Spinal cord (tissue), 10 donors: ENCODE data around the gene COG8. TPM values are rescaled to one million over a fixed set of nuclear protein-coding genes. Genes with fewer than 3 reads are reported as not detected.
"Not testable (repeated sequence)": the region's sequence is repeated elsewhere in the genome, so short reads cannot be mapped to it uniquely, and the experiment has no call there.

ENCODE experiments used
- DNase-seq, 6 donors: peaks; one replicate each; pipeline versions ENCODE4 v3.0.0 to v3.0.0-alpha.2; 2013 to 2015; ENCODE audit warnings: low spot score in 6 of 6, low read depth in 4 of 6
- H3K27ac ChIP-seq: one replicate; pipeline ENCODE4 v1.5.1; 2013; ENCODE audit warnings: low read depth, low read length, control low read depth
- H3K27me3 ChIP-seq: one replicate; pipeline ENCODE4 v1.6.1; 2013; ENCODE audit warnings: low read length; ENCODE audit not compliant: control insufficient read depth, insufficient read depth
- H3K36me3 ChIP-seq: one replicate; pipeline ENCODE4 v1.6.1; 2013; ENCODE audit warnings: low read length; ENCODE audit not compliant: control insufficient read depth, insufficient read depth
- H3K4me1 ChIP-seq: one replicate; pipeline ENCODE4 v1.6.1; 2013; ENCODE audit warnings: low read length; ENCODE audit not compliant: control insufficient read depth, insufficient read depth
- H3K4me3 ChIP-seq: one replicate; pipeline ENCODE4 v1.5.1; 2013; ENCODE audit warnings: low read depth, low read length, control low read depth
- H3K9me3 ChIP-seq: one replicate; pipeline ENCODE4 v1.6.1; 2013; ENCODE audit warnings: low read length; ENCODE audit not compliant: control insufficient read depth, insufficient read depth
- WGBS: methylation state at CpG from one replicate; pipeline ENCODE4 v1.1.5; 2013; ENCODE audit warnings: missing lambda C conversion rate; ENCODE audit not compliant: insufficient coverage; 5-methylcytosine and 5-hydroxymethylcytosine counted together
- polyA plus RNA-seq, 2 donors: library from polyadenylated mRNA; unstranded; fragments of 120-200 nt; gene quantifications; one replicate each; pipeline ENCODE4 v1.2.1, GENCODE V29; 2013; ENCODE audit not compliant: insufficient read length in 2 of 2
- total RNA-seq, 2 donors: library from RNA; depleted of rRNA in 1 of 2; stranded (reverse); fragments of 120-200 nt in 1 of 2; fragments of >200 nt in 1 of 2; gene quantifications; one replicate each; pipeline versions ENCODE4 v1.2.3 to v1.2.4, GENCODE V29; 2013 to 2014
- donor health status: healthy.

The COG8 gene
- total and polyA plus RNA-seq, 4 donors: 31.5 to 41.6 (median 37.1) TPM

DNA sequence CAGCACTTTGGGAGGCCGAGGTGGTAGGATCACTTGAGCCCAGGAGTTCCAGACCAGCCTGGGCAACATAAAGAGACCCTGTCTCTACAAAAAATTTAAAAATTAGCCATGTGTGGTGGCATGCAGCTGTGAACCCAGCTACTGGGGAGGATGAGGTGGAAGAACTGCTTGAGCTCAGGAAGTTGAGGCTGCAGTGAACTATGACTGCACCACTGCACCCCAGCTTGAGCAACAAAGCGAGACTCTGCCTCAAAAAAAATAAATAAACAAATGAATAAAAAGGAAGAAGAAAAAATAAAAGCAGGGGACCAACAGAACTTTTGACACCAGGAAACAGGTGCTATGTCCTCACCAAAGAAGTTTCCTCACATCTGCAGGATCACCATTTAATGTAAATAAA lies 32.2 kb upstream of the COG8 start:
- DNase-seq: no peak
- H3K27ac ChIP-seq: no peak overlapping the region
- H3K36me3 ChIP-seq: peaks cover 66% of the 10 kb centered on the region
- no peak overlapping the region for H3K4me3 ChIP-seq
- no peaks in the 10 kb centered on the region for H3K4me1 ChIP-seq
- no peaks in the 10 kb centered on the region for H3K9me3 ChIP-seq
- no CpG with 5 or more reads among the region's 2 CpGs for WGBS
- no peaks in the 10 kb centered on the region for H3K27me3 ChIP-seq

GRCh38 chr16:69368866-69369265 lies 29.5 kb upstream of the COG8 start:
- 94% methylated on average over 1 of the region's 4 CpGs for WGBS
- Histone ChIP-seq H3K36me3 (peaks cover 77% of the 10 kb centered on the region), H3K27ac (no peak overlapping the region), H3K4me3 (no peak overlapping the region), H3K9me3 (no peaks in the 10 kb centered on the region), H3K27me3 (no peaks in the 10 kb centered on the region), H3K4me1 (no peaks in the 10 kb centered on the region)
- no peak for DNase-seq

- H3K4me1 ChIP-seq: no peaks in the 10 kb centered on the region
- H3K36me3 ChIP-seq: peaks cover 73% of the 10 kb centered on the region
- 94% methylated on average over 7 of the region's 7 CpGs for WGBS
Observed at GRCh38 chr16:69367980-69368379, 28.6 kb upstream of the COG8 start.

GRCh38 chr16:69366431-69366830 lies 27.1 kb upstream of the COG8 start:
- Histone ChIP-seq H3K4me1 (no peaks in the 10 kb centered on the region), H3K36me3 (peaks cover 70% of the 10 kb centered on the region), H3K27me3 (no peaks in the 10 kb centered on the region), H3K4me3 (no peak overlapping the region), H3K27ac (no peak overlapping the region), H3K9me3 (no peaks in the 10 kb centered on the region)
- no peak for DNase-seq
- no CpG with 5 or more reads among the region's 7 CpGs for WGBS

More at GRCh38 chr16:69367980-69368379, 28.6 kb upstream of the COG8 start:
- Histone ChIP-seq H3K27ac (no peak overlapping the region), H3K4me3 (no peak overlapping the region), H3K27me3 (no peaks in the 10 kb centered on the region), H3K9me3 (no peaks in the 10 kb centered on the region)
- no peak for DNase-seq

GRCh38 chr16:69365901-69366300 lies 26.5 kb upstream of the COG8 start:
- Histone ChIP-seq H3K27ac (no peak overlapping the region), H3K36me3 (peaks cover 70% of the 10 kb centered on the region), H3K4me3 (no peak overlapping the region), H3K27me3 (no peaks in the 10 kb centered on the region), H3K4me1 (no peaks in the 10 kb centered on the region), H3K9me3 (no peaks in the 10 kb centered on the region)
- 100% methylated on average over 1 of the region's 2 CpGs for WGBS
- DNase-seq: no peak

DNA sequence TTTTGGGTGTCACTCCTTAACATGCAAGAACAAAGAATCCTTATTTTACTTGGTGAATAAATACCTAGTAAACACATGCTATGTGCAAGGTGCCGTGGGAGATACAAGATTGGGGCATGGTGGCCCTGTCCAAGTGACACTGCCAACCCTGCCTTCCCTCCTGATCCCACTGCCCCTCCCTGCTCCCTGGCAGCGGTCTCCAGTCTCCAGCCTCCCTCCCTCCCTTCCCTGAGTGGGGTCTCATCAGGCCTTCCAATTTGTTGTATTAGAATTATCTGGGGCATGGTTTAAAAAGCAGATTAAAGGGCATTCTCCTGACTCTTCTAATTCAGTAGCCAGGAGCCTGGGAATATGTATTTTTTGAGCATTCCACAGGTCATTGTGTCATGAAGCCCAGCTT lies 24.7 kb upstream of the COG8 start:
- Histone ChIP-seq H3K9me3 (no peaks in the 10 kb centered on the region), H3K4me3 (no peak overlapping the region), H3K27me3 (no peaks in the 10 kb centered on the region), H3K27ac (no peak overlapping the region), H3K36me3 (peaks cover 67% of the 10 kb centered on the region), H3K4me1 (no peaks in the 10 kb centered on the region)
- no peak for DNase-seq
- no CpG with 5 or more reads among the region's 2 CpGs for WGBS

DNA sequence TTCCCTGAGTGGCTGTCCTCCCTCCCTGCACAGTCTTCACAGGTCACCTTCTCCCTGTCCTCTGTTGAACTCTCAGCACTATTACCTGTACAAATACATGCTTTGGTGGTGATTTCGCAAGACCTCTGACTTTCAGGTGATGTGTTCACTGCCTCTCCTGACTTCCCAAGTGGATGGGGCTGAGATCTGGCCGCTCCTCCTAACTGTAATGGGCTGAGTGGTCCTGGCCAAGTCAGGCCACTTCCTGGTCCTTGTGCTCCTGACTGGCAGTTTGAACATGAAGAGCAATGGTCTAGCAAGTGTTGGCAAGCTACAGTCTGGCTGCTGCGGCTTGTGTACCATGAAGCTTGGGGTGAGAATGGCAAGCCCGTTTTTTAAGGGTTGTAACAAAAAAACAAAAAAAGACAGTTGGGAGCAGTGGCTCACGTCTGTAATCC lies 23.9 kb upstream of the COG8 start:
- WGBS: 98% methylated on average over 5 of the region's 5 CpGs
- DNase-seq: no peak
- H3K27ac ChIP-seq: no peak overlapping the region
- no peak overlapping the region for H3K4me3 ChIP-seq
- H3K9me3 ChIP-seq: no peaks in the 10 kb centered on the region
- H3K36me3 ChIP-seq: peaks cover 62% of the 10 kb centered on the region
- H3K27me3 ChIP-seq: no peaks in the 10 kb centered on the region
- no peaks in the 10 kb centered on the region for H3K4me1 ChIP-seq

DNA sequence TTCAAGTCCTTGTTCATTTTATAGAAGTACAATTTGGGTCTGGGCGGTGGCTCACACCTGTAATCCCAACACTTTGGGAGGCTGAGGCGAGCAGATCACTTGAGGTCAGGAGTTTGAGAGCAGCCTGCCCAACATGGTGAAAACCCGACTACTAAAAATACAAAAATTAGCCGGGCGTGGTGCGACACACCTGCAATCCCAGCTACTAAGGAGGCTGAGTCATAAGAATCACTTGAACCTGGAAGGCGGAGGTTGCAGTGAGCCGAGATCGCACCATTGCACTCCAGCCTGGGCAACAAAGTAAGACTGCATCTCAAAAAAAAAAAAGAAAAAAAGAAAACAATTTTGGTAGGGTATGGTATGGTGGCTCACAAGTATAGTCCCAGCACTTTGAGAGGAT lies 20.7 kb upstream of the COG8 start:
- not testable (repeated sequence) for H3K27me3 ChIP-seq, H3K9me3 ChIP-seq, DNase-seq, H3K4me3 ChIP-seq, H3K27ac ChIP-seq, H3K4me1 ChIP-seq
- 97% methylated on average over 6 of the region's 9 CpGs for WGBS
- H3K36me3 ChIP-seq: peaks cover 46% of the 10 kb centered on the region

DNA sequence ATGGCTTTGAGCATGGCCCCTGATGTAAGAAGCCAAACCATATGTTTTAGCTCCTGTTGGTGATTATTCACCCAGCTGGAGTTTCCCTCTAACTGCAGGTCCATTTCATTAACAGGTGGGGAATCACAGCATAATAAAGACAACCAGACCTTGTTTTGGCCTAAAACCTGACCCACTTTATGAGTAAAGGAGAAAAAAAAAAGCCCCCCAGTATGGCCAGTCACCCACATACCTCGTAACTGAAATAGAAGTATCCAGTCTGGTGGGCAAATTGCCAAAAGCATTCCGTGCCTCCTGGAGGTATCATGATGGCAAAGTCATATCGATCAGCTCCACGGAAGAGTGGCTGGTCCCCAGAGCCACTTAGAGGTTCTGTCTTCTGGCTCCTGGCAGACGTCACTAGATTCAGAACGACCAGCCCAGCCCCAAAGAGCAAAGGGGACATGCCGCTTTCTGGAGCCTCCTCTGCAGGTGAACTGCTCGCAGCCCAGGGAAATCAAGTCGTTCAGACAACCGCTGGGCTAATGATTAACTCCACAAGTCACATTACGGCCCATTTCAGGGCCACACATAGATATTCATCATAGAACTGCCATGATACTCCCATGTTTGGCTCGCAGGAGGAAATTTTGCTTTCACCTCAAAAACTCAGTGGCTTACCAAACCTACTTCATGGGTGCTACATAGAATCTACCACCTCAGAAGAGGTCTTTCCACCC lies 12.1 kb upstream of the COG8 start, which contains the start of gene TMED6:
TMED6 (minus strand) TSS at position 478 of the 719 bp plus-strand sequence; CDS start at position 445, 33 bp downstream.
- H3K27me3 ChIP-seq: no peaks in the 10 kb centered on the region
- no peak within 1 kb of the TSS for H3K4me3 ChIP-seq
- peak in 1 of 6 donors; percentile 6 for DNase-seq
- H3K36me3 ChIP-seq: peaks cover 22% of the 10 kb centered on the region
- H3K4me1 ChIP-seq: no peaks in the 10 kb centered on the region
- H3K27ac ChIP-seq: no peak within 1 kb of the TSS
- H3K9me3 ChIP-seq: no peaks in the 10 kb centered on the region
- WGBS: 55% methylated on average over 10 of the region's 12 CpGs

DNA sequence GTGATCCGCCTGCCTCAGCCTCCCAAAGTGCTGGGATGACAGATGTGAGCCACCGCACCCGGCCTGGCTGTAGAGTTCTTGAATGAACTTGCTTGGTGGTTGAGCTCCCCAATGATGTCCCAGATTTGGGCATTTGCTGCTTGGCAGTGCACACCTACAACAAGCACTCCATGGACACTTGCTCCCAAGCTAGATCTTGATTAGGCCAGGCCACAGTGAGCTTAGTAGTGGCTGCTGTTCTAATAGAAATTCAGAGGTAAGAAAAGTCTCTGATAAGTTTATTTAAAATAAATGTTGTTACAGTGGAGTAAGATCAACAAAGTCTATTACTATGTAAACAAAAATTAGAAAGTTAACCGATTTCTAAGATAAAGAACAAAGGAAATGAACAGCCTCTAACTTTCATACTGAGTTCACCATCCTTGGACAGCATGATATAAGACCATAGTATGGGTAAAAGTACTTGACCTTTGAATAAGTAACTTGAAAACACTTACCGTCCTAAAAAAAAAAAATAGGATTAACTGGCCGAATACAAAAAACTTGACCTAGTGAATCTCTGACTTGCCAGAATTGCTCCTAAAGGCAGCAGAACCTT lies 11.3 kb upstream of the COG8 start:
- no peak overlapping the region for H3K4me3 ChIP-seq
- no peaks in the 10 kb centered on the region for H3K27me3 ChIP-seq
- no peak overlapping the region for H3K27ac ChIP-seq
- no peaks in the 10 kb centered on the region for H3K9me3 ChIP-seq
- WGBS: 100% methylated on average over 1 of the region's 6 CpGs
- no peaks in the 10 kb centered on the region for H3K4me1 ChIP-seq
- no peak for DNase-seq
- H3K36me3 ChIP-seq: peaks cover 20% of the 10 kb centered on the region
